Stimulated activated CD8-positive, alpha-beta memory T cell treated with anti-CD3 and anti-CD28 coated beads, Interleukin-12 subunit alpha, Interleukin-12 subunit beta, amount 100 ng/mL, for 24 hours (primary cell): Measurements from ENCODE around the gene SCAMP5.

Source experiments
- DNase-seq: peaks from one replicate; pipeline ENCODE4 v3.0.0-alpha.2; 2020; ENCODE audit errors: extremely low read depth

SCAMP5 gene, protein sequence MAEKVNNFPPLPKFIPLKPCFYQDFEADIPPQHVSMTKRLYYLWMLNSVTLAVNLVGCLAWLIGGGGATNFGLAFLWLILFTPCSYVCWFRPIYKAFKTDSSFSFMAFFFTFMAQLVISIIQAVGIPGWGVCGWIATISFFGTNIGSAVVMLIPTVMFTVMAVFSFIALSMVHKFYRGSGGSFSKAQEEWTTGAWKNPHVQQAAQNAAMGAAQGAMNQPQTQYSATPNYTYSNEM

DNA sequence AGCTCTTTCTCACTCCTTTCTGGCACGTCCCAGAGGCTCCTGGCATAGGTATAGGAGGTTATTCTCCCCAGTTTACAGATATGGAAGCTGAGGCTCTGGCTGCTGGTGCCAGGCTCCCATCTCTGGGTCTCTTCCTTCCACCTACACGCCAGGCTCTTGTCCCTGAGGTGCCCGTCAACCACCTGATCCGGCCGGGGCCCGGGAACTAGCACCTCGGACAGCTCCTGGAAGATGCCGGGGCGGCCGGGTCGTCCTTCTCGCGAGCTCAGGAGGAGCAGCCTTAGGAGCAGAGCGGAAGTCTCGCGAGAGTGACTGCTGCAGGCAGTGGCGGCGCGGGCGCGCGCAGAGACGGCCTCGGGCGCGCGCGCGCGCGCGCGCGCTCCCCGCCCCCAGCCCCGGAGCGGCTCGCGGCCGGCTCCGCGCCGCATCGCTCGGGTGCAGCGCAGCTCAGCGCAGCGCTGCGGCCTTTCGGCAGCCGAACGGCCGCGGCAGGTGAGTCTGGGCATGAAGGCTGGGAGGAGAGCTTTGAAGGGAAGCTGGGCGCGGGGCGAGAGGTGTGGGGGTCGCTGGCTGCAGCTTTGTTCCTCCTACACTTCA lies at the start of gene SCAMP5:
SCAMP5 (plus strand) TSS at position 382 of the 597 bp plus-strand sequence. CDS start 16,277 bp downstream, outside the sequence.
- peak; percentile 79 for DNase-seq

DNA sequence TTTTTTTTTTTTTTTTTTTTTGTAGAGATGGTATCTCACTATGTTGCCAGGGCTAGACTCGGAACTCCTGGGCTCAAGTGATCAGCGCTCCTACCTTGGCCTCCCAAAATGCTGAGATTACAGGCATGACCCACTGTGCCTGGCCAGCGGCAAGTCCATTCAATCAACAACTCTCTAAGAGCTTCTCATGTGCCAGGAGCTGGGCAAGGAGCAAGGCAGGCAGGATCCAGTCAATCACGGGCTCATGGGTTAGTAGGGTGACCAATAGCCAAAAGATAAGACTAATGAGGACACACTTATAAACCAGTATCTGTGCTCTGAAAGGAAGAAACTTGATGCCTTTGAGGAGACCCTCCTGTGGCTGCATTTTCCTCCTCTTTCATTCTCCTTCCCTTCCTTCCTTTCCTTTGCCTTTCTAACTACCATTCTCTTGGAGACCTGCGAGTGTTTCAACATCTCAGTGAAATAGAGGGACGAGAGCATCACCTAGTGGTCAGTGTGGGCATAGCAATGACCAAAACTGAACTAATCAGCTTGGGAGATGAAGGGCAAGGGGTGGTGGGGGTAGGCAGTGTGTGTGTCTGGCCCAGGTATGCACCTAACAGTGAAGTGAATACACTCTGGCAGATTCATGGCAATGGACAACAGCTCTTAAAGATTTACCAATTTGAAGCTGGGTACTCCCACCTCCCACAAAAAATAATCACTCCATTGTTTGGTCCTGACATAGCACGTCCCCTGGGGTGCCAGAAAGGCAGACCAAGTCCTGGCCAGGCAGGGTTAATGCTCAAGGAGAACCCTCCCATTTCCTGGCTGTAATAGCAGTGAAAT lies 45.1 kb upstream of the SCAMP5 start:
- peak; percentile 33 for DNase-seq

DNA sequence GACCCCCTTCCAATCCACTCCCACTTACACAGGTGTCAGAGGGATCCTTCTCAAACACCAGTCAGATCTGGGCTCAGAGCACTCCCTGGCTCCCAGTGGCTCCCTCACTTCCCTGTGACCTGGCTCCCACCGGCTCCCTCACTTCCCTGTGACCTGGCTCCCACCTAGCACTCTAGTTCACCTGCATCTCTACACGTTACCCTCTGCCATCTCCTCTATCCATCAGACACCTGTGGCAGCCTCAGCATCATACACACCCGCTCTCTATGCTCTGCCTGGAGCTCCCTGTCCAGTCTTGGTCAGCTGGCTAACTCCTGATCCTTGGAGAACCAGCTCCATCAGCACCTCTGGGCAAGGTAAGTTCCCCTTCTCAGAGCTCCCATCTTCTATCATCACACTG lies 44.4 kb upstream of the SCAMP5 start:
- DNase-seq = no peak

DNA sequence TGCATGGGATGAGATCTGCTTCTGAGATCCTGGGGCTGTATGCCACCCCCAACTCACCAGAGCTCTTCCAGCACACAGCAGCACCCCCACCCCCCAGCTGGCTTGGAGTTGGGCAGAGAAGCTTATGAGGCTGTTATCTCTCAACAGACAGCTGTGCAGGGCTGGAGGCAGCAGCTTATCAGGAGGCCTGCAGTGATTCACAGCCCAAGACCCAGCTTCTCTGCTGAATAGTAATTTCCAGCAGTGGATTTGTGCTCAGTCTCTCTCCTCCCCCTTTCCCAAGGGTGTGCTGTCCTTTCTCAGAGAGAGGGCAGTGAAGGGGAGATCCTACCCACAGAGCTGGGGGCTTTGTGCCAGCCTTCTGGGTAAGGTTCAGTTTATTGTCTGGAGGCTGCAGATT lies 40.8 kb upstream of the SCAMP5 start:
- no peak for DNase-seq

DNA sequence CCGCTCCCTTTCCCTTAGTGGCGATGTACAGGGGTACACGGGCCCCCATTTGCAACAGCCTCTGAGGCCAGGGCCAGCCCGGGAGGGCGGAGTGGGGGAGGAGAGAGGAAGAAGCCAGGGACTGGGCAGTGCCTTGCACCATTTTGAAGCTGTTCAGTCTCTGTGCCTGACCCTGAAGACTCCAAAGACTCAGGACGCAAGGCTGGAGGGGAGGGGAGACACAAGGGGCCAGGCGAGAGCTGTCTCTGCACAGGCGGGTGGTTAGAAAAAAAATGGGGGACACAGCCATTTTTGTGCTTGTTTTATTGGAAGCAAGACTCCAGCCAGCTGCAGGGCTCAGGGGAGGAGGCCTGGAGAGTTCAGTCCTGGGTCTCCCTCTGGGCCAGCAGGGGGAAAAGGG lies 40.3 kb upstream of the SCAMP5 start:
- no peak for DNase-seq

DNA sequence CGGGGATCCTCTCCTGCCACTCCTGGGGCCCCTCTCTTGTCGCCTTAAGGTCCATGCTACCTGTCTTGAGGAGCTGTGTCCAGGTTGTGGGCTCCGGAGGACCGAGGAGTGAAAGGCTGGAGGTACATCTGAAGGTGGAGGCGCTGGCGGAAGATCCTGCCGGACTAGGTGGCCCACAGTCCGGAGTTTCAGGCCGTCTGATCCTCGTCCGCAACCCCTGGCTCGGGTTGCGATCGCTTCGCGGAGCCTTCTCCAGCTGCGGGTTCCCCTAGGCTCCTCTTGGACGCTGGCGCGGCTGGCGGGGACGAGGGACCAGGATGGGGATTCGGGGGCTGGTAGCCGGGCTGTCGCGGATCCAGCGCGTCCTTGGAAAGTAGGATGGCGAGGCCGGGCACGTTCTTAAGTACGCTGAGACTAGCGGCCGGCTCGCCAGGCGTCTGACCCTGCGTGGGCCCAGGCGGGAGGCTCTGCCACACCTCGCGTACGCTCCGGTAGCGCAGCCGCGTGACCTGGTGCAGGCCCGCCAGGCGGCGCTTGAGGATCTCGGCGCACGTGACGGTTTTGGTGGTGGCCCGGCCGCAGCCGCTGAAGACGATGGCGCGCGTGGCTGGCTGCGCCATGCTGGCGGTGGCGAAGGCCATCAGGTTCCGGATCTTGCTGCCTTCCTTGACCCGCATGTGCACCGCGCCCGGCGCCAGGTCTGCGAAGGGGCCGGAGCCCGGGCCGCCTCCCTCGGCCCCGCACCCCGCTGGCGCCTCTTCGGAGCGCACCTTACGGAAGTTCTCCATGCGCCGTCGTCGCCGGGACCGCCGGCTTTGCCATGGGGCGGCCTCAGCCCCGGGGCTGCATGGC lies 39.3 kb upstream of the SCAMP5 start:
- peak; percentile 28 for DNase-seq

DNA sequence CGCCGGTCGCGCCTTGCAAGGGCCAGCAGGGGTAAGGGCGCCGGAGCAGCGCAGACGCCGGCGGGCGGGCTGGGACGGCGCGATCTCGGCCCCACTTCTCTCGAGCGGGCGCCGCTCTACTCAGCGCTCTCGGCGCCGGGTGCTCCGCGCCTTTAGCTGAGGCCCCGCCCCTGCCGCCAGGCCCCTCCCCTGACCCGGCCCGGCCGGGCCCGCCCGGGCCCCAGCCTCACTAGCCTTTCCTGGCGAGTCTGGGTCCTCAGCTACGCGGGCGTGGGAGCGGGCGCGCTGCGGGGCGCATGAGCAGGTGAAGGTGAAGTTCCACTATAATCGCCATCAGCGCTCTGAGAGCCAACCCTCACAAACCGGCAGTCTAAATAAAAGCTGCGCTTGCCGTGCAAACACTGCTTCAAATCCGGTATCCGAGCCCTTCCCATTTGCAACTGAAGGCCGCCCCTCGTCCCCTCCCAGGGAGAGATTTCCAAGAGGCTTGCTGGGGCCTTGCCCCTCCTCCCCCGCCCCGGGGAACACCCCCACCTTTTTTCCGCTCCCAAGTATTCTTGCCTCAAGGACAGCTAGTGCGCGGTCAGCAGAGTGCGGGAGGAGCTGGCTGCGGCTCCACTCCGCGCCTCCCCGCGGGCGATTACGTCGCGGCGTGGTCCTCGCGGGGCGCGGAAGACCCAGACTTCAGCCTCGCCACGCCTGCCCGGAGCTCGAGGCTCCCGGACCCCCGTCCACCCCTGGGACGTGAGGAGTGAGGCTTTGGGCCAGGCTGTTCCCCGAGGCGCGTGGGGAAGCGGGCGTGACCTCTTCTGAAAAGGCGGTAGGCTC lies 38.5 kb upstream of the SCAMP5 start, which contains the start of gene RPP25:
RPP25 (minus strand) TSS at position 125 of the 828 bp plus-strand sequence. CDS start 189 bp downstream, outside the sequence.
- DNase-seq = peak; percentile 37

DNA sequence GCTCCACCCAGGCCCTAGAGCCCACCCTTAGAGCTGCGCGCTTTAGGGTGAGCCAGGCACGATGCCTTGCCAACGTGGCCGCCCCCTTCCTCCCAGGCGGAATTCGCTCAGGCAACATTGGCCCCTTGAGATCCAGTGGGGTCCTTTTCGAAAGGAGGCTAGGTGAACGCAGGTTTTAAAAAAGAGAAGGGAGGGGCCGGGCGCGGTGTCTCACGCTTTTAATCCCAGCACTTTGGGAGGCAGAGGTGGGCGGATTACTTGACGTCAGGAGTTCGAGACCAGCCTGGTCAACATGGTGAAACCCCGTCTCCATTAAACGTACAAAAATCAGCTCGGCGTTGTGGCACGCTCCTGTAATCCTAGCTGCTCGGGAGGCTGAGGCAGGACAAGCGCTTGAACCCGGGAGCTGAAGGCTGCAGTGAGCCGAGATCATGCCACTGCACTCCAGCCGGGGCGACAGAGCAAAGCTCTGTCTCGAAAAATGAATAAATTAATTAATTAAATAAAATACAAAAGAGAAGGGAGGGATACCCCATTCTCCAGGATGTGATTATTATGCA lies 37.8 kb upstream of the SCAMP5 start:
- DNase-seq = no peak

DNA sequence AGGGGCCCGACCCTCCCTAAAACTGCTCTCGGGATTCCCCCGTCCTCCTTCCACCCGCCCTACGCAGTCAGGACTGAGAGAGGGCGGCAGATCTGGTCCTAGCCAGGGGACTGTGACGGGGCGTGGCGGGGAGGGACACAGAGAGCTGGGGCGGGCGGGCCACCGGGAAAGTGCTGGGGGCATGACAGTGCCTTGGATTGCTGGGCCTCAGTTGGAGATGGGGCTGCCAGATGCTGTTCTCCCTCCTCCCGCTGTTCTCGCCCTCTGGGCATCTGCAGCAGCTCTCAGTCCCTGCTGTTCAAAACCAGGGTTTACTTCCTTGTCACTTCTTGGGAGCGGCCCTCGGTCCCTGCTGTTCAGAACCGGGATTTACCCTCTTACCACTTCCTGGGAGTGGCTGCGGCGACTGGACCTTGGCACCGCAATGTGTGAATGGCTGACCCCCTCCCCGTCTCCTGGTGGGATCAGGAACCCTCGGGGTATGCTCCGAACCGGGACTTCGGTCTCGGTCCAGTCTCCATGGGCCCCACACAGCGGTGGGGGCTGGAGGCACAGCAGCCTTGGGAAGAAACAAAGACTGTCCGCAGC lies 36.9 kb upstream of the SCAMP5 start:
- no peak for DNase-seq

DNA sequence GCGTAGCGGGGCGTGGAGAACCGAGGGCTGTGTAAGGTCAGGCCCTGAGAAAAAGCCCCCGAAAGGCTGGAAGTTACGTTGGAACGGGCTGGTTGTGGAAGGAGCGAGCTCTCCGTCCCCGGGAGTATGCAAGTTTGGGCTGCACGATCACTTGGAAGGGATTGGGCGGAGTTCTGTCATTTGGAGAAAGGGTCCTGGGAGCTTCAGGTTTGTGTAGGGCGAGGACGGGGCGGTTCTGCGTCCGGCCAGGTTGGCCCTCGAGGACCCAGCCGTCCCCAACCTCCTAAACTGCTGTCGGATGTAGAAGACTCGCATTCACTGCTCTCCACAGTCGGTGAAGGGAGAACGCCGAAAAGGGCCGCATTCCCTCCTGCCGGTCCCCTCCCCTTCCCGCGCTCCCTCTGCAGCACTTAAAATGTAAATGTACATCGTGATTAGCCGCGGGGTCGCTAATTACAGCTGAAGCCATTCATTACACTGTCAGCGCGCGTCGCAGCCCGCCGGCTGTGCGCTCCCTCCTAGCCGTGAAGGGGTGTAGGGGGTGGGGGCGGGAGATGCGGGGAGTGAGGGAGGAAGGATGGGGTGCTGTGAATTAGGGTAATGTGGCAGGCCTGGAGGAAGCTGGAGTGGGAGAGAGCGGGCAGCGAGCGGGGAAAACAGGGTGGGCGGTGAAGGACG lies 36.3 kb upstream of the SCAMP5 start:
- DNase-seq = no peak

DNA sequence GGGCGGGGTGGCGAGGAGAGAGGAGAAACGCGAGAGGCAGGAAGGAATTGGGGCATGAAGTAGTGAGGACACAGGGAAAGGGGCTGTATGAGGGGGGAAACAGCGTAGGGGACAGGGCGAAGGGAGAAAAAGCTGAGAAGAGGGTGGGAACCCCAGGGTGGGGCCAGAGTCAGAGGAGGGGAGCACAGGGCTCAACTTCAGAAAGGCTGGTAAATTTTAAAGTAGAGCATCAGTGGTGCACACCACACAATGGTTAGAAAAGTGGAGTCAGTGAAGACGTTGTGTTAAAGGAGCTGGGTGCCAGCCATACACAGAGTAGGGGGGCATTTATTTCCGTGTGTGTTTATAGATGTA lies 35.8 kb upstream of the SCAMP5 start:
- no peak for DNase-seq

DNA sequence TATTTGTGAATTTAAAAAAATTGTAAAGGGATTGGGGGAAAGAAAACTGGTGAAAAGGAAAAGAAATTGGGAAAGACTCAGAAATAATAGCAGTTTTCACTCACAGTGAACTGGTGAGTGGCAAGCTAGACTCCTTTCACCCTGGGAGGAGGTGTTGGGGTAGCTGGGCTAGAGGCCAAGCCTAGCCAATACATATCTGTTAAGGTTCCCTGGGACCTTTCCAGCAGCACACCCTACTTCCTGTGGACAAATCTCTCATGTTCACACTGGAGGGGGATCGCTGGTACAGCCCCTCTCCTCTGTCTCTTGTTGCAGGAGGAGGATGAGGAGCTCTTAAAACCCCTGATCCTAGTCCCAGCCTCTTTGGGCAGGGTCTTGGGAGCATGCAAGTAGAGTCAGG lies 35.1 kb upstream of the SCAMP5 start:
- no peak for DNase-seq

DNA sequence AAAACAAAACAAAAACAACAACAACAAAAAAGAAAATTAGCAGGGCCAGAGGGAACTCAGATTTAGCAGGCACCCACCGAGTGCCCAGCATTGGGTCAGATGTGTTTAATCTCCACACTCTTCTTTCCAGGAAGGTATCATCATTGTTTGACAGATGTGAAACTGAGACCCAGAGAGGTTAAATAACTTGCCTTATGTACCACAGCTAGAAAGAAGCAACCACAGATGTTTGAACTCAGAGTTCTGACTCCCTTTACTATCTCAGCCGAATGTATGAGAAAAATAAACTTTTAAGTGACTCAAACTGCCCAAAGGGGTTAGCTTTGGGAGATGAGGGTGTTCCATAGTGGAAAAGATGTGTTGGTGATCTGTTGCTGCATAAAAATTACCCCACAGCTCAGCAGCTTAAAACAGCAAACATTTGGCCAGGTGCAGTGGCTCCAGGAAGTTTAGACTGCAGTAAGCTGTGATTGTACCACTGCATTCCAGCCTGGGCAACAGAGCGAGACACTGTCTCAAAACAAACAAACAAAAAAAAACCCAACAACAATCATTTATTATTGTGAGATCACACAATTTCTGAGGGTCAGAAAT lies 34.3 kb upstream of the SCAMP5 start:
- DNase-seq = no peak

DNA sequence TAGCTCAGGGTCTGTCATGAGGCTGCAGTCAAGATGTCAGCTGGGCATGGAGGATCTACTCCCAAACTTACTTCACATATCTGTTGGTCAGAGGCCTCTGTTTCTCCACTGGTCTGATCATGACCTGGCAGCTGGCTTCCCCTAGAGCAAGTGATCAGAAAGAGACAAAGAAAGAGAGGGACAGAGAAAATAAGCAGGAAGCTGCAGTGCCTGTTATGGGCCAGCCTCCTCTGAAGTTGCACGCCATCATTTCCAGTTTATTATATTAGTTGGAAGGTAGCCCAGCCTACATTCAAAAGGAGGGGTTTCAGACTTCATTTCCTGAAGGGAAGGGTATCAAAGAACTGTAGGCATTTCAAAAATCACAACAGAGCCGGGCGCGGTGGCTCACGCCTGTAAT lies 33.7 kb upstream of the SCAMP5 start:
- DNase-seq = no peak

DNA sequence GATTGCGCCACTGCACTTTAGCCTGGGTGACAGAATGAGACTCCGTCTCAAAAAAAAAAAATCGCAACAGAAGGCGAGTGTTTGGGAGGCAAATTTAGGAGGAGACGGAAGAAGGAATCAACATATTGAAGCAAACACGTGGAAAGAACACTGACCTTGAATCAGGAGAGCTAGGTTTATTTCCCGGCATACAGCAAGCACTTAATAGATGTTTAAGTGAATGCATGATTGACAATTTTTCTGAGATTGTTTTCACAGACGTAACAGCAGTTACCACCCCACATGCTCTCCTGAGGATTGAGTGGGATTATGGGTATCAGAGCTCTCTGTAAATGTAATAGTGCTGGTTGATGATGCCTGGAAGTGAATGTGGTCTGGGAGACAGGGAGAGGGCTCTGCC lies 33.1 kb upstream of the SCAMP5 start:
- DNase-seq = no peak

DNA sequence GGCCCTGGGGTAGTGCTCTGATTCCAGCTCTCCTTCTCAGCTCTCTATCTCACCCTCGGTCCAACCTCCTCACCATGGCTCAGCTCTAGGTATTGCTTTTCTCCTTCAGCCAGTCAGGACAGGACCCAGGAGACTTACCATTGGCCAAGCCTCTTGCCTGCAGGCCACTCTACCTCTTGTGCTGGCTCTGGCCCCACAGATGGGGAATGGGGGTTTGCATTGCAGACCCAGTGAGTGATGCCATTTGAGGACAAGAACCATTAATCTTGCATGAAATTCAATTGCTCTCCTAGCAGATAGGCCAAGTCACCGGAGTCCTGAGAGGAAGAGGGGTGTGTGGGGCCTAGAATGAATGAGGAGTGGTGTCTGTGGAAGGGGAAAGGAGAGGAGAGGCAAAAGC lies 32.7 kb upstream of the SCAMP5 start:
- DNase-seq = no peak

DNA sequence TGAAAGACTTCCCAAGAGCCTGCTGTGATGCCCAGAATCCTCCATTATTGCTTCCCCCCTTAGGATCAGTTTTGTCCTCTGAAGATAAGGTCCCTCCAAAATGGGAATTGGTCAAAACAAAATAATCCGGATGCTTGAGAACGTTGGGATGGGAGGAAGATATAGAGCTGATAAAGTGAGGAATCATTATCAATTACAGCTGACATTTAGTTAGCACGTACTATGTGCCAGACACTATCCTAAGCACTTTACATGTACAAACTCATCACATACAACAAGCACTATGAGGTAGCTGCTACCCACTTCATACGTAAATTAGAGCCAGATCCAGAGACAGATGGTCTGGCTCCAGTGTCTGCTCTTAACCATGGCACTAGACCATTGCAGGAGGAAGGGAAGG lies 32.1 kb upstream of the SCAMP5 start:
- no peak for DNase-seq

DNA sequence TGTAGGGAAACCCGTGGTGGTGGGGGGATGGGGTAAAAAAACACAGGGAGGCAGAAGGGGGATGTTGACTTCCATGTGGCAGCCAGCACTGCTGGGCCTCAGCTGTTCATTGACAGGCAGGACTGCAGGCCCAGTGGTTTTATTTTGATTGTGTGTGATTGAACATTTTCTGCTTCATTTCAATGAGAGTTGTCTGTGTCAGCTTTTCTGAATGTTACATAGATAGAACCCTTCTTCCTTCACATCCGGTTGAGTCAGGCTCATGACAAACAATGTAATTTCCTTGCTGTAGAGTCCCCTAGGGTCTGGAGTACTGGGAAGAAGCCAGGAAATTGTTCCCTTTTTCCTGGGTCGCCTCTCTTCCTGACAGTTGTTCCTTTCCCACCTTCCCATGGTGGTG lies 30.6 kb upstream of the SCAMP5 start:
- DNase-seq = no peak

DNA sequence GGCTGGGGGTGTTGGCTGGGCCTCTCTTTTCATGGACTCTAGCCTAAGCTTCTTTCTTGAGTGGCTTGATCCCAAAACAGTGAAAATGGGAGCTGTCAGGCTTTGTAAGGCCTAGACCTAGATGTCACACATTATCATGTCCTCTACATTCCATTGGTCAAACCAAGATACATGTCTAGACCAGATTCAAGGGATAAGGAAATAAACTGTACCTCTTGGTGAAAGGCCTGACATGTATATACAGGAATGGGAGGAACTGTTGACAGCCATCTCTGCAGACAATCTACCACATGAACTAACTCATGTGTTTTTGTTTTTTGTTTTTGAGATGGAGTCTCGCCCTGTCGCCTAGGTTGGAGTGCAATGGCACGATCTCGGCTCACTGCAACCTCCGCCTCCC lies 27.7 kb upstream of the SCAMP5 start:
- no peak for DNase-seq
